Upper lobe of left lung (tissue), 6 donors: ENCODE data around the gene PDSS2. TPM values are rescaled to one million over a fixed set of nuclear protein-coding genes. Genes with fewer than 3 reads are reported as not detected.
A peak's percentile ranks its signal among the peaks of the same experiment; 100 is the strongest.

ENCODE experiments used
- ATAC-seq, 2 donors: fragments of 200-7000 bp; cut with Tn5 transposase; one replicate each; pipeline ENCODE4 v1.9.1; 2022; ENCODE audit warnings: mild to moderate bottlenecking in 2 of 2, moderate library complexity in 2 of 2; ENCODE audit not compliant: low FRiP score in 2 of 2
- DNase-seq, 2 donors: peaks; one replicate each; pipeline ENCODE4 v3.0.0-alpha.2; 2019 to 2020
- H3K27ac ChIP-seq, 4 donors: fragments of 200-600 bp; sonication (generic); one replicate each; pipeline ENCODE4 v1.5.1; 2016 to 2019
- H3K27me3 ChIP-seq, 4 donors: fragments of 200-600 bp; sonication (generic); one replicate each; pipeline ENCODE4 v1.5.1; 2017 to 2019
- H3K36me3 ChIP-seq, 4 donors: fragments of 200-600 bp; sonication (generic); one replicate each; pipeline ENCODE4 v1.5.1; 2016 to 2019
- H3K4me1 ChIP-seq, 4 donors: fragments of 200-600 bp; sonication (generic); one replicate each; pipeline ENCODE4 v1.5.1; 2018 to 2019
- H3K4me3 ChIP-seq, 4 donors: fragments of 200-600 bp; sonication (generic); one replicate each; pipeline ENCODE4 v1.5.1; 2017 to 2019; ENCODE audit warnings: mild to moderate bottlenecking in 2 of 4, moderate library complexity in 1 of 4
- H3K9me3 ChIP-seq, 4 donors: fragments of 200-600 bp; sonication (generic); one replicate each; pipeline ENCODE4 v1.5.1; 2018 to 2019
- EP300 ChIP-seq, 4 donors: sonication (generic); formaldehyde crosslinking; IDR thresholded peaks; one replicate each; pipeline ENCODE4 v1.5.1; 2017; ENCODE audit warnings: antibody characterized with exemption in 4 of 4, control low read depth in 2 of 4
- POLR2A ChIP-seq, 4 donors: fragments of 450-650 bp; IDR thresholded peaks; one replicate each; pipeline ENCODE4 v1.5.1; 2016 to 2017; ENCODE audit warnings: antibody characterized with exemption in 4 of 4, mild to moderate bottlenecking in 2 of 4
- POLR2AphosphoS5 ChIP-seq, 2 donors: sonication (generic); formaldehyde crosslinking; IDR thresholded peaks; one replicate each; pipeline ENCODE4 v1.5.1; 2017; ENCODE audit warnings: antibody characterized with exemption in 2 of 2
- WGBS, 2 donors: methylation state at CpG; one replicate each; pipeline ENCODE4 v1.1.5; 2017 to 2018; 5-methylcytosine and 5-hydroxymethylcytosine counted together
- total RNA-seq, 6 donors: library from RNA; depleted of rRNA in 4 of 6; stranded (reverse); fragments of >200 nt in 4 of 6; gene quantifications; one replicate each; pipeline versions ENCODE4 v1.1.0 to v1.2.1, GENCODE V29; 2016 to 2021
- TF ChIP-seq, protein P1 (sequence below), 6 experiments: fragments of 450-650 bp in 4 of 6; fragments of 200-600 bp in 2 of 6; sonication (generic) in 2 of 6; IDR thresholded peaks; one replicate each; pipeline ENCODE4 v1.5.1; 2016 to 2019; ENCODE audit warnings: antibody characterized with exemption in 6 of 6
- donor health status: DM: no; HTN: no; CAD: no; lungs with moderate emphysema.
- donor health status: DM: no; HTN: yes; CAD: no; lungs with severe emphysema.

PDSS2 gene
- total RNA-seq, 6 donors from 2014 or later, result 5.1 to 20.9 (median 15.0) TPM

DNA sequence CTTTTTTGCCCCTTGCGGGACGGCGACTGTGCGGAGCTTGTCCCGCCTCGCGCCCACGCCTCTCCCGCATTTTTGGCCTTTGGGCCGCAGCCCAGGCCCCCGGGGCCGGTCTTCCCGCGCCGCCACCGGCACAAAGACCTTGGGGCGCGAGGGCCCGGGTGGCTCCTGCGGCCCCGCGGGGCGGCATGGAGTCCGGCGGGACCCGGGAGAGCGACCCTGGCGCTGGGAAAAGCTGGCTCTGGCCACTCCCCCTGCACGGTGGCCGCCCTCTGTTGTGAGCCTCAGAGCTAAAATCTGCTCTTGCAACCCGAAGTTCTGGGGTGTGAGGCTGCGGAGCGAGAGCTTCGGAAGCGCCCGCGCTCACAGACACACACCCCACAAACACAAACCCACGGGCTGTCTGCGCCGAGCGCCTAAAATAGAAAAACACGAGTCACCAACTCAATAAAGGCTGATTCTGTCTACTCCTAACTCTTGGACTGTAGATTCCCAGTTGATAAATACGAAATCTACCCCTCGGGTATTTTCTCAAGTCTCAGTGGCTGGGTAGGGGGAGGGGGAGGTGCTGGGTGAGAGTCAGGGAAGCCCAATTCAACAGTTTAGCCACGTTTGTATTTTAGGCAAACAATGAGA is 343.6 kb downstream of the PDSS2 start:
- H3K36me3 ChIP-seq, result no peaks in the 10 kb centered on the region
- TF ChIP-seq POLR2AphosphoS5 (IDR thresholded peaks at IDR 0.05) (no peak), EP300 (IDR thresholded peaks at IDR 0.05) (no peak)
- peak; percentile 54 to 62 for ATAC-seq
- DNase-seq, result peak; percentile 57 to 87
- H3K27ac ChIP-seq, result peak overlapping the region in 3 of 4 donors; percentile 58 to 74 (median 61)
- peak overlapping the region; percentile 74 to 83 (median 82) for H3K4me3 ChIP-seq
- H3K4me1 ChIP-seq, result peaks cover 13 to 24% (median 20%) of the 10 kb centered on the region in 4 donors
- H3K9me3 ChIP-seq, result no peaks in the 10 kb centered on the region
- 0 to 1% methylated on average over 8 to 28 of the region's 45 CpGs for WGBS, 2 donors
- H3K27me3 ChIP-seq, result peaks cover 0 to 2% (median 0%) of the 10 kb centered on the region in 4 donors

DNA sequence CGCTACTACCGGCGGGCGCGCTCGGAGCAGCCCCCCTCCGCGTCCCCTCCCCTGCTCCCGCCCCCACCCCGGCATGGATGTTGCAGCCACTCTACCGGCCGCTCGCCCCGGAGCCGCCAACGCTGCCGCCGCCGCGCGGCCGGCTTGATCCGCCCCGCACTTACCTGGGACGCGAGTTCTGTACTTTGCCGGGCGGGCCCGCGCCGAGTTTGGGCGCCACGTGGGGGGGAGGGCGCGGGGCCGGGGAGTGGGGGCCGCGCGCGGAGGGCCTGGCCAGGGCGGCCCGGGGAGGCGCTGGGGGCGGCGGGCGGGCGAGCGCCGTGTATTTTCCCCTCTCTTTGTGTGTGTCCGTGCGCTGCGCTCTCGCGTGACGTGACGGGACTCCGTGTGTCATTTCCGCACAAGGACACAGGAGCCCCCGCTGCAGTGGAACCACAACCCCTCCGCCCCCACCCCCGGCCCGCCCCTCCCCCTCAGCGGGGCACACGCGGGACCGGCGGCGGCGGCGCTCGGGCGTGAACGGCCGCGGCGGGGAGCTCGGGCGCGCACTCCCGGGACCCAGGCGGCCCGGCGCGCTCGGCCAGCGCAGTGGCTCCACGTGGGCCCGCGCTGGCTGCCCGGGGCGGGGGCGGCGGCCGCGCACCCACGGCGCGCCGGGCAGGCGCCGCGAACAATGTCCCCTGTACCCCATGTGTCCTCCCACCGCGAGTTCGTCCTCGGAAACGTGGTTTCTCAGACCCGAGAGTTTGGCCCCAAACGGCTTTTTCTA is 344.3 kb downstream of the PDSS2 start, which contains the start of gene BEND3:
BEND3 (minus strand) TSS at position 590 of the 769 bp plus-strand sequence. CDS start 16,230 bp downstream, outside the sequence.
- Histone ChIP-seq H3K9me3 (no peaks in the 10 kb centered on the region), H3K4me1 (peaks cover 13 to 24% (median 20%) of the 10 kb centered on the region in 4 donors), H3K4me3 (peak within 1 kb of the TSS; percentile 74 to 83 (median 82)), H3K27me3 (peaks cover 0 to 2% (median 0%) of the 10 kb centered on the region in 4 donors), H3K27ac (peak within 1 kb of the TSS; percentile 52 to 79 (median 72)), H3K36me3 (no peaks in the 10 kb centered on the region)
- TF ChIP-seq EP300 (IDR thresholded peaks at IDR 0.05), result no peak
- TF ChIP-seq POLR2AphosphoS5 (IDR thresholded peaks at IDR 0.05), result no peak
- no peak for TF ChIP-seq POLR2A (IDR thresholded peaks at IDR 0.05)
- TF ChIP-seq, protein P1, sequence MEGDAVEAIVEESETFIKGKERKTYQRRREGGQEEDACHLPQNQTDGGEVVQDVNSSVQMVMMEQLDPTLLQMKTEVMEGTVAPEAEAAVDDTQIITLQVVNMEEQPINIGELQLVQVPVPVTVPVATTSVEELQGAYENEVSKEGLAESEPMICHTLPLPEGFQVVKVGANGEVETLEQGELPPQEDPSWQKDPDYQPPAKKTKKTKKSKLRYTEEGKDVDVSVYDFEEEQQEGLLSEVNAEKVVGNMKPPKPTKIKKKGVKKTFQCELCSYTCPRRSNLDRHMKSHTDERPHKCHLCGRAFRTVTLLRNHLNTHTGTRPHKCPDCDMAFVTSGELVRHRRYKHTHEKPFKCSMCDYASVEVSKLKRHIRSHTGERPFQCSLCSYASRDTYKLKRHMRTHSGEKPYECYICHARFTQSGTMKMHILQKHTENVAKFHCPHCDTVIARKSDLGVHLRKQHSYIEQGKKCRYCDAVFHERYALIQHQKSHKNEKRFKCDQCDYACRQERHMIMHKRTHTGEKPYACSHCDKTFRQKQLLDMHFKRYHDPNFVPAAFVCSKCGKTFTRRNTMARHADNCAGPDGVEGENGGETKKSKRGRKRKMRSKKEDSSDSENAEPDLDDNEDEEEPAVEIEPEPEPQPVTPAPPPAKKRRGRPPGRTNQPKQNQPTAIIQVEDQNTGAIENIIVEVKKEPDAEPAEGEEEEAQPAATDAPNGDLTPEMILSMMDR (IDR thresholded peaks at IDR 0.05), result no peak
- DNase-seq (peak; percentile 29 to 91), ATAC-seq (peak in 1 of 2 donors; percentile 32)
- WGBS, 2 donors, result 1% methylated on average over 37 of the region's 109 CpGs; no CpG with 5 or more reads in 1 of the 2 donors

DNA sequence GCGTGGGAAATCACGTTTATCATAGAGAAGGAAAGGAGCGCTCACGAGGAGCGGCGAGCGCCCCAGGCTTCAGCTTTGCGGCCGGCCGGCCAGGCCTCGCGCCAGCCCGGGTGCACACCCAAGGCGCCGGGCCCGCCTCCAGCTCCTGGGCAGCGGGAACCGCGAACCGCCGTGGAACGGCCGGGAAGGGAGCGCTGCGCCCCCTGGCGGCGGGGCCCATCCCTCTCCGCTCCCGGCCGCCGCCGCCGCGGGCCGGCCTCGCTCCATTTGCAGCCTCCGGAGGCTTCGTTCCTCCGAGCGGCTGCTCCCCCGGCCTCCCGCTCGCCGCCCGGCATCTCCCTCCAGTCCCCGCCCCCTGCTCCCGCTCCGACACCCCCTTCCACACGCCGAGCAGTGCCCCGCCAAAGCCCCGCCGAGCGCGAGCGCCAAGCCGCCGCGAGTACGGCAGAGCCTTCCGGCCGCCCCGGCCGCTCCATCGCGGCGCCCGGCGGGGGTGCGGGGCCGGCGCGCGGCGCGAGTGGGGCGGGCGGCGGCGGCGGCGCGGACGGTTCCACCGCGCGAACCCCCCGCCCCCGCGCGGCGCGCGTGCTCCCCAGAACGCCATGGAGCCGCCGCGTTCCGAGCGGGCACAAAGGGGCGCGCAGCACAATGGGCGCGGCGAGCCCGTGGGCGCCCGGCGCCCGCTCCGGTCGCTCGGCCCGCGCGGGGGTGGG is 345.0 kb downstream of the PDSS2 start:
- peaks cover 13 to 24% (median 20%) of the 10 kb centered on the region in 4 donors for H3K4me1 ChIP-seq
- peak overlapping the region; percentile 52 to 79 (median 72) for H3K27ac ChIP-seq
- H3K4me3 ChIP-seq, result peak overlapping the region; percentile 60 to 83 (median 82)
- DNase-seq (peak; percentile 84 to 98), ATAC-seq (peak; percentile 94 to 98)
- TF ChIP-seq EP300 (IDR thresholded peaks at IDR 0.05), result no peak
- no peak for TF ChIP-seq POLR2A (IDR thresholded peaks at IDR 0.05)
- no peak for TF ChIP-seq POLR2AphosphoS5 (IDR thresholded peaks at IDR 0.05)
- TF ChIP-seq, protein P1 (IDR thresholded peaks at IDR 0.05), result peak; percentile 95 to 98 (median 97)
- H3K9me3 ChIP-seq, result no peaks in the 10 kb centered on the region
- 0% methylated on average over 25 to 34 of the region's 116 CpGs for WGBS, 2 donors
- H3K27me3 ChIP-seq, result peaks cover 0 to 2% (median 0%) of the 10 kb centered on the region in 4 donors
- H3K36me3 ChIP-seq, result no peaks in the 10 kb centered on the region

DNA sequence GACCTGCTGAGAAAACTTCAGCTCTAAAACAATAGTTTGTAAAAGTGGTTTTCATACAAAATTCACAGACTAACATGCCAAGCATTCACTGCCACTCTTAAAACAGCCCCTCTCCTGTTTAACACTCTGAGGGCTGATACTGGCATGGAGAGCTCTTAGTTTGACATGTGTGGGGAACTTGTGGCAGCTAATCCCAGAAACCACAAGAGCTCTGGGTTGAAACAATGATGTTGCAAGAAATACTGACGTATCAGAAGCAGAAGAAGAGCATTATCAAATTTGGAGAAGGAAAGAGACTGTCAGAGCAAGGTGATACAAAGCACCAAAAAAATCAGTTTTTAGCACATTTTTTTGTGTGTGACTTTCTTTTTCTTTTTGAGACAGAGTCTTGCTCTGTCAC is 349.2 kb downstream of the PDSS2 start:
- no peaks in the 10 kb centered on the region for H3K27me3 ChIP-seq
- H3K4me1 ChIP-seq, result peaks cover 6 to 10% (median 6%) of the 10 kb centered on the region in 4 donors
- no peak for TF ChIP-seq EP300 (IDR thresholded peaks at IDR 0.05)
- TF ChIP-seq POLR2A (IDR thresholded peaks at IDR 0.05), result no peak
- no peak for TF ChIP-seq POLR2AphosphoS5 (IDR thresholded peaks at IDR 0.05)
- TF ChIP-seq, protein P1 (IDR thresholded peaks at IDR 0.05), result no peak
- no peaks in the 10 kb centered on the region for H3K36me3 ChIP-seq
- DNase-seq (no peak), ATAC-seq (no peak)
- H3K27ac ChIP-seq, result no peak overlapping the region
- H3K4me3 ChIP-seq, result no peak overlapping the region
- no peaks in the 10 kb centered on the region for H3K9me3 ChIP-seq
- WGBS, 2 donors, result 55 to 62% methylated on average over 1 of the region's 1 CpG
